ENCODE results near the gene LAG3. TPM values are rescaled to one million over a fixed set of nuclear protein-coding genes. Genes with fewer than 3 reads are reported as not detected.

LAG3 gene
- polyA plus RNA-seq, 1 of the 3 experiments (the other 2 are of a cell fraction): 0.72 TPM

- TF ChIP-seq MXI1 (IDR thresholded peaks at IDR 0.05; ENCODE audit: low read depth, low read length) (peak; percentile 4; the same call in 1 of the 2 replicates), MAX (IDR thresholded peaks at IDR 0.05; ENCODE audit: low read depth) (peak; percentile 38; the same call in 1 of the 2 replicates), MEF2A (IDR thresholded peaks at IDR 0.05; ENCODE audit: borderline replicate concordance, low read depth) (no peak), NRF1 (IDR thresholded peaks at IDR 0.05; ENCODE audit: low read depth, low read length) (no peak), POLR2AphosphoS5 (IDR thresholded peaks at IDR 0.05; ENCODE audit: low read depth, low read length) (peak; percentile 98), RXRA (IDR thresholded peaks at IDR 0.05; ENCODE audit: borderline replicate concordance, low read depth) (no peak), IRF3 (IDR thresholded peaks at IDR 0.05; ENCODE audit: low read depth, low read length) (no peak), YY1 (IDR thresholded peaks at IDR 0.05; ENCODE audit: low read depth) (0 out of 2 replicates have a peak, but pooled peaks have one; percentile 39)
Observed at GRCh38 chr12:6765634-6766581, 6.4 kb upstream of the LAG3 start, which contains the start of gene PTMS (continued).

GRCh38 chr12:6766651-6767349, 5.5 kb upstream of the LAG3 start:
- Histone ChIP-seq H3K9me3 (no peaks in the 10 kb centered on the region), H3K4me3 (ENCODE audit: low read depth in 2 of 2, low read length in 1 of 2) (peak overlapping the region; percentile 82 to 93), H3K9ac (peak overlapping the region; percentile 90), H3K36me3 (replicated peaks in 1 of 2; ENCODE audit: control insufficient read depth in 1 of 2, insufficient read depth in 2 of 2, low read length in 1 of 2) (peaks cover 15 to 19% of the 10 kb centered on the region in 2 experiments), H3K4me2 (peak overlapping the region; percentile 96), H3K9me2 (no peaks in the 10 kb centered on the region), H3K27me3 (ENCODE audit: insufficient read depth) (no peaks in the 10 kb centered on the region), H2AFZ (ENCODE audit: low read depth) (no peak overlapping the region), H3K4me1 (ENCODE audit: control insufficient read depth in 1 of 2, insufficient read depth in 2 of 2, low read depth in 1 of 2, low read length in 1 of 2) (peaks cover 22 to 54% of the 10 kb centered on the region in 2 experiments), H4K20me1 (ENCODE audit: insufficient read depth) (peaks cover 40% of the 10 kb centered on the region), H3K79me2 (ENCODE audit: insufficient read depth) (peaks cover 40% of the 10 kb centered on the region), H3K27ac (ENCODE audit: low read depth in 2 of 2, low read length in 1 of 2) (peak overlapping the region; percentile 8 to 95; a peak in 3 of 4 replicates), H3F3A (replicated peaks; ENCODE audit: insufficient read depth) (peaks cover 22% of the 10 kb centered on the region)
- DNase-seq: peak; percentile 86
- WGBS (ENCODE audit: low lambda C conversion rate): under 1% methylated on average over 18 of the region's 88 CpGs
- ChIA-PET CTCF (interaction anchor here (0.6 to 15.2 kb wide), 31 partner anchors 11 to 216 kb away, joined by 3 to 343 read pairs (median 4); partner anchors contain the start of genes CD4, COPS7A, GPR162 and MLF2), POLR2A (interaction anchor here (0.6 to 4.8 kb wide), 14 partner anchors 11 to 159 kb away, joined by 3 to 89 read pairs (median 5); partner anchors contain the start of genes CDCA3, COPS7A, GPR162 and MLF2)
- TF ChIP-seq RAD21 (IDR thresholded peaks at IDR 0.05; ENCODE audit: low read length): peak; percentile 40; the same call in 1 of the 2 replicates
- TF ChIP-seq USF2 (IDR thresholded peaks at IDR 0.05; ENCODE audit: borderline replicate concordance, low read depth, low read length): no peak
- TF ChIP-seq SIN3A (IDR thresholded peaks at IDR 0.05; ENCODE audit: borderline replicate concordance, low read depth, low read length): peak; percentile 79; the same call in 1 of the 2 replicates
- TF ChIP-seq SMC3 (IDR thresholded peaks at IDR 0.05; ENCODE audit: low read depth, low read length): peak; percentile 37; the same call in 1 of the 2 replicates
- TF ChIP-seq TAF1 (IDR thresholded peaks at IDR 0.05; ENCODE audit: borderline replicate concordance, low read depth, low read length): peak; percentile 34; the same call in 1 of the 2 replicates
- peak; percentile 63 for TF ChIP-seq CTCF (IDR thresholded peaks at IDR 0.05)
- TF ChIP-seq ELF1 (IDR thresholded peaks at IDR 0.05): no peak
- 0 out of 2 replicates have a peak, but pooled peaks have one; percentile 4 for TF ChIP-seq REST (IDR thresholded peaks at IDR 0.05; ENCODE audit: low read depth, low read length)
